ENCODE measurements around the gene MOCOS.

MOCOS gene

DNA sequence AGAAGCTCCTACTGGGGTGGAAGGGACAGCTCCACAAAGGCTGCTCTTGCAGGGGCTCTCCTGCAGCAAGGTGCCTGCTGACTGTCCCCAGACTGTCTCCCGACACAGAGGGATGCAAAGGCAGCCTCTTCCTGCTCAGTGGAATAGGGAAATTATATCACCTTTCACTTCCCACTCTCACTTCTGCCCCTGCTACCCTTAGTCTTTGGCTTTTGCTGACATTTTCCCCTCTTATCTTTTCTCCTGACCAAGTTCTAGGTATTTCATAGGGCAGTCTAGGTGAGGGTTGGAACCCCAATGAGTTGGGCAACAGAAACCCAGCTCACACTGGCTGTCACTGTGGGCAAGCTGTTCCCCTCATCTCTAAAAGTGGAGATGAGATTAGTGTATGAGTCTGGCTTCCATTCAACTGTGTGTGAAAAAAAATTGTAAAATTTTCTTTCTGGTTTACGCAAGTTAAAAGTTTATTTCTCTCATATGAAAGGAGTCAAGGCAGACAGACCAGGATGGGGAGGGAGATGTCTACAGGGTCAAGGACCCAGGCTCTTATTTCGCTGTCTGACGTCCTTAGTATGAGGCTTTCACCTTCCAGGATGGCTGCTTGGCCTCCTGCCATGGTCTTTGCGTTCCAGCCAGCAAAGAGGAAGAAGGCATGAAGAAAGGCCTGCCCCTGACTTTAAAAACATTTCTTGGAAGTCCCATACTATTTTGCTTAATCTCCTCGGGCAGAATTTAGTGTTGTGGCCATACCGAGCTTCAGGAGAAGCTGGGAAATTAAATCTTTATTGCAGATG is 7.5 kb upstream of the MOCOS start:
- DNase-seq: no peak

DNA sequence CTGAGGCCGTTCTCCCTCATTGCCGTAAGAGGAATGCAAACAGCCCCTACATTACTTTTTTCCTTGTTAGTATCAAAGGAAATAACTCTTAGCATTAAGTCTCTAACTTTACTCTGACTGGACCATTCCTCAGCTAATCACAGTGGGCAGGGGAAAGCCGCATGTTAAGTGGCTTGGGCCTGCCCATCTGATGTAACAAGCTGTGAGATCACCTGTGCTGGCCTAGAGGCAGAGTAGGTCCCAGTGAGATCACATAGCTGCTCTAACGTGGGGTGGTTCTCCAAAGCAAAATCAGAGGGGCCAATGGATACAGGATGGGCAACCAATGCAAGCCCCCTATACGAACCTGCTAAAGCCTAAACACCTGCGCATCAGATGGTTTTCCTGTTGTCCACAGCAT is 5.9 kb upstream of the MOCOS start:
- no peak for DNase-seq

DNA sequence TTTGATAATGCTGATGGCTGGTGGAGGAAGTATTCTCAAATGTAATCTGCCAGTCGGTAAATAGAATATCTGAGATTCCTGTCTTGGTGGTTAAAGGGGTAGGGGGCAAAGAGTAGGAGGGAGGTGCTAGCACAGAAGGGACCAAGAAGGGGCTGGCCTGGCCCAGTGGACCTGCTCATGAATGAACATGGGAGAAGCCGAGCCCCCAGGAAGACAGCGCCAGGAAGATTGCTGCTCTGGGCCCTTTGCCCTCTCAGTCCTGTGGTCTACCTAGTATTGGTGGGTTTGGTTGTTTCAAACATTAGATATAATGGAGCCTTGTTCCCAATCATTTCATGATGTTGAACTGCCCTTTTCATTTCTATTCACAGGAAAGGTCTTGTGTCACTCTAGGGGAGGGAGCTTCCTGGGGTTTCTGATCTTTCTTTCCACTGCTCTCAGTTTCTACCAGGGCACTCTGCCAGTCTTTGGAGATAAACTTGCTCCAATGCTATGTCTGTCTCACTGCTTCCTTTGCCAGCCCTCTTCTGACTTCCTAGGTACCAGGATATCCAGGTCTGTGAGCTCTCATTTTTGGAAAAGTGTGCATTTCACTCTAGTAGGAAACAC is 5.3 kb upstream of the MOCOS start:
- no peak for DNase-seq

DNA sequence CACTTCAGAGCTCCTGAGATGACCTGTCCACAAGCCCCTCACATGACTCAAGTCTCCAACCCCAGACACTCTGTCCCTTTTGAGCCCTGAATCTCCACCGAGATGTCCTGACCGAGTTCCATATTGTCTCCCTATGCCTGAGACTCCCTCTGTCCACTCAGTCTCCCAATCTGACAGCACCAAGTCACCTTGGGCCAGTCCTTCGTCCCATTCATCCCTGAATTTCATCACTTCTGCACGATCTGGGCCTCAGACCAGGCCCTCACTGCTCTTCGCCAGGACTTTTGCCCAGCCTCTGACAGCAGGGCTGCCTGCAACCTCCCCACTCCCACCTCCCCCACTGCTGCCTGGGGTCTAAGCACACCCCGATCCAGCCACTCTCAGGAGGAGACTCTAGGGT is 4.3 kb upstream of the MOCOS start:
- no peak for DNase-seq

DNA sequence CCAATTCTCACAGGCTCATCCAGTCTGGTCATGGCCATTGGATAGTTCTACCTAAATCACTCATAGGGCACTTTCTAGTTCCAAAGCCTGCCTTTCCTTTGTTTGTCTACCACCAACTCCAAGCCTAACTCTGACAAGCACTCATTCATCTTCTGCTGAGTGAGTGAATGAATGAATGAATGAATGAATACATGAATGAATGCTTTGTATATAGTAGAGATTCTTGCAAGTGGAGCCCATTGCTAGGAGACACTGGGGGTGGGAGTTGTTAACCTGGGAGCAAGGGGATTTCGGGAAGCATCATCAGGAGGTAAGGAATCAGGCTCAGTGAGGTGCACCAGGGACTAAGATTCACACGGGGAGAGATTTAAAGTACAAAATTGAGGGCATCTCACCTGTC is 3.3 kb upstream of the MOCOS start:
- no peak for DNase-seq

DNA sequence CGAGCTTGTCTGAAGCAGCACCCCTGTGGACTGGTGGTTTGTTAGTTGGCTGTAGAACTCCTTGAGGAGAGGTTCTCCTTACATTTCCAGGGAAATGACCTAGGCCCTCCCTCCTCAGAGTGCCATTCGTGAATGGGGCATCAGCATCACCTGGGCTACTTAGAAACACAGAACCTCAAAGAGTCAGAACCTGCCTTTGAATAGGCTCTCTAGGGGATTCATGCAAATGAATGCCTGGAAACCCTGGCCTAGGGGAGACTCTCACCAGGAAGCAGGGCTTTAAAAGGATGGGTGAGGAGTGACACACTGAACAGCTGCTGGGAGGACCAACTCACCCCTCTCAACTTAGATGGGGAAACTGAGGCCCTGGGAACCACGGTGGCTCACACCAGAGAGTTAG is 2.1 kb upstream of the MOCOS start:
- no peak for DNase-seq

DNA sequence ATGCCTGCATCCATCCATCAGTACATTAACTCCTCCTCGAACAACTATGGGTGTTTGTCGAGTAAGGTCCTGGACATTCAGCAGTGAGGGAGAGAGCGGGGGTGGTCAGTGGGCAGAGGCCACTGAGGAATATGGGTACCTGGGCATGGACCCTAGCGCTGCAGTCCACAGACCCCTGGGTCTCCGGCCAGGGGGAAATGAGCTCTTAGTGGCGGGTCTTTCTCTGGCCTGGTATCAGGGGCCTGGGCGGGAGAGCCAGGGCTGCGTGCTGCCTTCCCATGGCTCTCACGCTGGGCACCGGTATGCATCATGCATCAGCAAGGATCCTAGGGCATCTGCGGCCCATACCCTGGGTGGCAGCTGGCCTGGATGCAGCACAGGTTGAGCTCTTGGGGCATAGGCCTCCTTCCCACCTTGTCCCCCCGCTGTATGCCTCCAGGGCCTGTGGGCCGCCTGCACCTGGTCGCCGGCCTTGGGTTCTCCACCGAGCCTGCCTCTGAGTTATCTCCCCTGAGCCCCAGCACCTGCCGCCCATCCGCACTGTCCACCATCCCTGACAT is 1.3 kb upstream of the MOCOS start:
- DNase-seq: no peak

DNA sequence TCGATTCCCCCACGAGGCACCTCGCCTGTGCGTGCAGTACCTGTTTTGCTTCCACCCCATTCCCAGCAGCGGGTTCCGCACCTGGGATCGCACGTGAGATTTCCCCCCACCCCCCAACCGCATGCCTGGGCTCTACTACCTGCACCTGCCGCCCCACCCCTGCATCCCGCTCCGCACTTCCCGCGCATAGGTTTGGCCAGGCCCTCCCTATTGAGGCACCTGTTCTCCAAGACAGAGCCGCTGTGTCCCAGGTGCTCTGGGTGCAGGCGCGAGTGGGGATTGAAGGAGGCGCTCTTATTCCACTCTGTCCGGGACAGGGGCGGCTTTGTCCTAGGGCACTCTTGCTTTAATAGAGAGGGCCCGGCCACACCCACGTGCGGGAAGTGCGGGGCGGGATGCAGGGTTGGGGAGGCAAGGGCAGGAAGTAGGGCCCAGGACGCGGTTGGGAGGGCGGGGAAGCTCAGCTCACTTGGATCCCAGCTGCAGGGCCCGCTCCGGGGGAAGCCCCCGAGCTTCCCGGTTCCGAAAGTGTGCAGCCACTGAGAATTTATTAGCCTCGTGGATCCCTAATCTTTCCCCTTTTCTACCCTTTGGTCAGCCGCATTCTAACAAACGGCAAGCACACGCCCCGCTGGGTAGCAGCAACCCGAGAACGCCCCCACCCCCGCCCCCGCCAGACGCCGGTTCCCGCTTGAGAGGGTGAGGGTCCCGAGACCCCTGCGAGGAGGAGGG is 670 bp upstream of the MOCOS start:
- DNase-seq: peak in 1 of 2 donors; percentile 3

DNA sequence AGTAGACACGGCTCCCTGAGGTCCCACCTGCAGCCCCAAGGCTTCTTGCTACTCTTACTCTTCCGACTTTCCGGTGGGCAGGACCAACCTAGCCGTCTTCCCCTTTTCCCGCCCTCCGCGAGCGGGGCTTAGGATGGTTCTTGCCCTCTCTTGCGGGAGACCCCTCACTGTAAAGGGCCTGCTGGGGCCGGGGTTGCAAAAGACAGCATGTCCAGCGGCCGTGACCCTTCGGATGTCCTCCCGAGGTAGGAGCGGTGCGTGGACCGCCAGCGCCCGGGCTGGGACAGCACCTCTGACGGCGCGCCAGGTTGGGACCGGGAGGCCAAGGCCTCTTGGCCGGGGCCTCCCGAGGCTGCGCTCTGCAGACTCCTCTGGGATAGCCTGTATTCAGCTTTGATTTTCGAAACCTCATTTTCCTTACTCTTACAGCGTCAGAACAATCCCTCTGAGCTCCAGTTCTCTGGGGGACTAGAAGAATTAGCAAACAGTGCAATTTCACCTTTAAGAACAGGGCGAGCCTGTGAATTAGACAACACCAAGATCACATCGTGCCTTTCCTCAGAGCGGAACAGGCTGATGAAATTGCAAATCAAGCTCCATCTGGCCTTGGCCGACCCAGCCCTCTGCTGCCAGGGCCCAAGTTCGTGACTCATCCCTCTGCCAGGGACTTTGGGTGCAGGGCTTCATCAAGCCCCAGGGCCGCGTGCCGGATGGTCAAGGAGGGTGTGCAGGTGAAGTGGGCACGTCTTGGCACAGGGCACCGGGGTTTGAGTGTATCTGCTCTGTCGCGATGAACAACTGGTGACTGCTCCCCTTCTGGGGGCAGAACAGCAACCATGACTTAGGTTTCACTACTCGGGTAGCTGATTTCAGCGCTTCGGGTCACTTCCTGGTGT is 777 bp downstream of the MOCOS start:
- no peak for DNase-seq

DNA sequence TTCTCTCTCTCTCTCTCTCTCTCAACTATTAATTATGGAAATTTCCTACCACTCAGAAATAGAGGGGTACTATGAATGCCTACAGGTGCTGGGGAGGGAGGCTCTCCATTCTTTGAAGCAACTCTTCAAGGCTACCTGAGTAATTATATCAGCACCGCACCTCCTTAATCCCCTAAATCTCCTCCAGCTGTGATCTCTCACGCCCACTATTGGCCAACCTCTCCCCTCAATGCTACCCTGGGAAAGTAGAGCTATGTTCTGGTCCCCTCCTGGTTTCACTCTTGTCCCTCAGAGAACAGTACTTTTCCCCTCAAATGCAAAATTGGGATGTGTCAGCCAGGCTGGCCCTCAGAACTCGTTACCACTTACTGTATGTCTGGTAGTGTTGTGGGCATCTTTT is 1.6 kb downstream of the MOCOS start:
- DNase-seq: no peak

DNA sequence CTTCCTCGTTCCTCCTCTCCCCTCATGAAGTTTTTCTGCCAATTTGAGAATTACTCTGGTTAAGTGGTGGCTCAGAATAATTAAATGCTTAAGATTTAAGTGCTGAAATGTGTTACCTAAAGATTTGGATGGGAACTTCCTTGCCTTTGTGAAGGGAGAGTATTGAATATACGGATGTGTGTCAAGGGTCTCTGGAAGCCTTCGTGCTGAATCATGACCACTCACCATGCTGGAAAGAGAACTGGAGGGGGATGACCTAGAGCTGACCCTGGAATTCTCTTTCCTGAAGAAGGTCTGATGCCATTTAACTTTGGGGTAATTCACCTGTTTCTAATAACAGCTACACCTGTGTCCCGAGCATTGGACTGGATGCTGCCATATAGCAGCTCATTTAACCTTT is 2.2 kb downstream of the MOCOS start:
- no peak for DNase-seq

DNA sequence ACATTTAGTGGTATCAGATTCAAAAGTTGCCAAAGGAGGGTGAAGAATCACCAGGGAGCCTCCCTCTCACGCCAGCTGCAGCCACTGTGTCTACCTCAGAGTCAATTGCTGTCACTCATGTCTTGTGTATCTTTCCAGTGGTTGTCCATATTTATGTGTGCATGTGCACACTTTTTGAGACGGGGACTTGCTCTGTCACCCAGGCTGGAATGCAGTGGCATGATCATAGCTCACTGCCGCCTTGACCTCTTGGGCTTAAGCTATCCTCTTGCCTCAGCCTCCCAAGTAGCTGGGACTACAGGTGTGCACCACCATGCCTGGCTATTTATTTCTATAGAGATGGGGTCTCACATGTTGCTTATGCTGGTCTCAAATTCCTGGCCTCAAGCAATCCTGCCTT is 4.0 kb downstream of the MOCOS start:
- no peak for DNase-seq

DNA sequence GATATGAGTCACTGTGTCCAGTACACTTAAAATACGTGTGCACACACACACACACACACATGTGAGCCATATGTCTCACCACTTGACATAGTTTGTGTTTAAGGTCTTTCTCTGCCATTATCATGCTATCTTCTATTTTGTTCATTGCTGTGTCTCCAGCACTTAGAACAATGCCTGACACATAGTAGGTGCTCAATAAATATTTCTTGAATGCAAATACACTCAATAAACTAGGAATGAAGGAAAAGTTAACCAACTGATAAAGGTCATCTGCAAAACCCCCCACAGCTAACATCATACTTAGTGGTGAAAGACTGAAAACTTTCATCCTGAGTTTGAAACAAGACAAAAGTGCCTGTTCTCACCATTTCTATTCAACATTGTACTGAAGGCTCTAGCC is 4.4 kb downstream of the MOCOS start:
- DNase-seq: no peak

DNA sequence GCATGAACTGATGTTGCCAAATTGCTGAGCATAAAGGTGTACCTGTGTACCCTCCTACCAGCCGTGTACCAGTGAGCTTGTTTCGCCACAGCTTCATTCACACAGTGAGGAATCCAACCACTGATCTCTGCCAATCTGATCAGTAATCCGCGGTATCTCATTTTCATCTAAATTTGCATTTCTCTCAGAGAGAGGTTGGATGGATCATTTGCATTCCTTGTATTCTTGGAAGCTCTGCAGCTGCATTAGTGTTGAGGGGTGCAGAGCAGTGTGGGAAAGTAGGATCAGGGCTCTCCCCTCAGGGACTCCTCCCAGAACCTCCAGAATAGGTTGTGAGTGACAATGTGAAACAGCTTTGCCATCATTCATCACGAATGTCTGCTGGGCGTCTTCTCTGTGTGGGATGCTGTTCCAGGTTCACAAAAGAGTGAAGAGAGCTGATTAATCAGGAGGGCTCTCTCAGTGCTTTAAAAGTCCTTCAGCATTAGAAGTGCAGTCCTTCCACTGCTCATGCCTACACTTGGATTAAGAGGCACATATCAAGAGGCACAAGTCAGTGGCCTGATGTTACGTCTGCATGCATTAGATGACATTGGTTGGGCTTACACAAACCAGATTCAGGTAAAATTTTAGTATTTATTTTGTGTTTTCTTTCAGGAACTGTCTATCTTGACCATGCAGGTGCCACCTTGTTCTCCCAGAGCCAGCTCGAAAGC is 7.5 kb downstream of the MOCOS start:
- DNase-seq: no peak

DNA sequence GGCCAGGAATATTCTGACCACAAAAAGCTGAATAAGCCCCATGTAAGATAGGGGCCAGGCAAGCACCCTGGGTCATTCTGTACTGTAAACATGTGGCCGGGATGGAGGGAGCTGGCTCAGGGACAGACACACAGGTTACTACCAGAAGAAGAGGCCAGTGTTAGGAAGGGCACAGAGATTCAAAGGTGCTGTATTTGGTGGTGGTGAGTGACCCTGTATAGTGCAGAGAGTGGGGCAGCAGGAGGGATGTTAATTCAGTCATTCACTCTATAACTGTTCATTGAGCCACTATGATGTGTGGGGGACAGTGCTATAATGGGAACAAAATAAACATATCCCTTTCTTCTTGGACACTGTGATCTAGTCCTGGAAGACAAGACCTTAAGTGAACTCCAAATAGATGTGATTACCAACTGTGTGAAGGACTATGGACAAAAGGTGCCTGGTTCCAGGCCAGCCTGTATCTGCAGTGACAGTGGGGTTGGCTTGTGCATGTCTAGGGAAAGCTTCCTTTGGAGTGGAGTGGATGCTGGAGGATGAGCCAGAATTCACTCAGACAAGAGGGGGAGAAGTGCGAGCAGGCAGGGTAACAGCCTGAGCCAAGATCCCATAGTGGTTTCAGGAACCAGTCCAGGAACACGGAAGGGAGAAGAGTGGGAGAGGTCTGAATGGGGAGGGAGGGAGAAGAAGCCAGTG is 8.3 kb downstream of the MOCOS start:
- DNase-seq: no peak

DNA sequence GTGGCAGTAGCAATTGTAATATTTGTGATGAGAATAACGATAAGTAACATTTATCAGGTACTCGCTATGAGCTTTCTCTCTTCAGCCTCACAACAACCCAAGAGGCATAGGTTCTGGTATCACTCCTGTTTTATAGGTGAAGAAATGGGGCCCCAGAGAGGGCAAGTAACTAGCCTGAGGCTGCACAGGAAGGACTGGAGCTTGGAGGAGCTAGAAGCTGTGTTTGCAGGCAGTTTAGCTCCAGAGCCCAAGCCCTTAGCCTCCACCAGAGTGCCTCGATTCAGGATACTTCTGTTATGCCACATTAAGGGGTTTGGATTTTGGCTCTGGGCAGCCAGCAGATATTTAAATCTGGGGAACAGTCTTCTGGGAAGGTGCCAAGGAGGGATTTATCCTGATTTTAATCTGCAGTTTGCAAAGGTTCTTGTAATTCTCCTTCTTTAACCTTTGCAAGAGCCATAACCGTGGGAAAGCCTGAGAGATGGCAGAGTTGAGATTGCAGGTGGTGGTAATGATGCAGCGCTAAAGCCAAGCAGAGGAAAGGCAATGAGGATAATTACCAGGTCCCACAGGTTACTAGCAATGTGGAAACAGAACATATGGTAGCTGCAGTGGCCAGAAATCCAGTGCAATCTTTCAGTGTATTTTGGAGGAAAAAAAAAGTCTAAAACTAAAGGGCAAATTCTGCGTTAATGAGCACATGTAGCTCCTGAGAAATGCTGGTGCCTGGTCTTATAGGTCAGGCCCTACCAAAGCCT is 9.1 kb downstream of the MOCOS start:
- no peak for DNase-seq

DNA sequence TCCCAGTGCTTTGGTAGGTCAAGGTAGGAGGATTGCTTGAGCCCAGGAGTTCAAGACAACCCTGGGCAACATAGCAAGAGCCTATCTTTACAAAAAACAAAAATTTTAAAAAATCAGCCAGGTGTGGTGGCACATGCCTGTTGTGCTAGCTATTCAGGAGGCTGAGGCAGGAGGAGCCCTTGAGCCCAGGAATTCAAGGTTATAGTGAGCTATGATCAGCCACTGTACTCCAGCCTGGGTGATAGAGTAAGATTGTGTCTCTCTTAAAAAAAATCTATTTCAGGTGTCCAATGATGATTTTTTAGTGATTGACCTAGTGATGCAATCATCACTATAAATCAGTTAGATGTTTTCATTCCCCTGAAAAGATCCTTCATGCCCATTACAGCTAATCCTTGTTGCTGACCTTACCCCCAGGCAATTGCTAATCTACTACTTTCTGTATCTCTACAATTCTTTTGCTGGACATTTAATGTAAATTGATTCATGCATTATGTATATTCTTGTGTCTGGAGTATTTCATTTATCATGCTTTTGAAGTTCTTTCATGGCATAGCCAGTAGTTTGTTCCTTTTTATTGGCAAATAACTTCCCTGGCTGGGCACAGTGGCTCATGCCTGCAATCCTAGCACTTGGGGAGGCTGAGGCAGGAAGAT is 10.3 kb downstream of the MOCOS start:
- DNase-seq: no peak

DNA sequence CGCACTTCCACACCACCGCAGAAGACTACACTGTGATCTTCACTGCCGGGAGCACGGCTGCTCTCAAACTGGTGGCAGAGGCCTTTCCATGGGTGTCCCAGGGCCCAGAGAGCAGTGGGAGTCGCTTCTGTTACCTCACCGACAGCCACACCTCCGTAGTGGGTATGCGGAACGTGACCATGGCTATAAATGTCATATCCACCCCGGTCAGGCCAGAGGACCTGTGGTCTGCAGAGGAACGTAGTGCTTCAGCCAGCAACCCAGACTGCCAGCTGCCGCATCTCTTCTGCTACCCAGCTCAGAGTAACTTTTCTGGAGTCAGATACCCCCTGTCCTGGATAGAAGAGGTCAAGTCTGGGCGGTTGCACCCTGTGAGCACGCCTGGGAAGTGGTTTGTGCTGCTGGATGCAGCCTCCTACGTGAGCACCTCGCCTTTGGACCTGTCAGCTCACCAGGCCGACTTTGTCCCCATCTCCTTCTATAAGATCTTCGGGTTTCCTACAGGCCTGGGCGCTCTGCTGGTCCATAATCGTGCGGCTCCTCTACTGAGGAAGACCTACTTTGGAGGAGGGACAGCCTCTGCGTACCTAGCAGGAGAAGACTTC is 12.5 kb downstream of the MOCOS start:
- DNase-seq: no peak

DNA sequence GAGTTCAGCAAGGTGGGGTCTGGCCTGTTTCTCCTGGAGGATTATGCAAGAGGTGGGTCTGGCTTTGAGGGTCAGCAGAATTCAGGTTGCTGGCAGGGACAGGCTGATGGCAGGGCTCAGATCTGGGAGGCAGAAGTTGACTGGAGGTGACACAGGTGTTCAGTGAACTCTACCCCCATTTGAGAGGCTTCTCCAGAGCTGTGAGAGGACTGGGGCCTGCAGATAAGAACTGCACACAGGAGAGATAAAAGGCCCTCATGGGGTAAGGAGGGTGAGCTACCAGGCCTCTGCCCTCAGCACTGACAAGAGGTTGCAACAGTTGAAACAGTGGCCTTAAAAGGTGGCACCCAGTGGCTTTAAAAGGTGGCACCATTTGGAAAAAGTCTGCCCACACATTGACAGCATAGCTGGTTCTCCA is 13.1 kb downstream of the MOCOS start:
- no peak for DNase-seq

DNA sequence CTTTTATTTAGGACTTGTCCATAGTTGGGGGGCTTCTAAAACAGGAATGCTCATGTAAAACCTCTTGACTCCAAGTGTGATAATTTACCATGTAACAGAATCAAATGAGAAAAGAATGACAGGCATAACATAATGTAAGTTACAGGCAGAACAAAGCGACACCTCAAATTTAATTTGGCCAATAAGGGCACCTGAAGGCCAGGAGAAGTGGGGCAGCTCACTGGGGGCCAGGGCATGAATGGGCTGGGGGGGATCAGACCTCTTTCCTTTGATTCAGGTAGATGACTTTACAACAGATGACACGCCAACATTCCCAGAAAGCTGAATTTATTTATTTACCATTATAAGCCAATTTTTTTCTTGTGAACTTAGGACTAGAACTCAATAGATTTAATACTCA is 14.5 kb downstream of the MOCOS start:
- no peak for DNase-seq
